Body of pancreas (tissue), 4 donors: Measurements from ENCODE around the gene PRIMA1.

Experiments used
- POLR2A ChIP-seq, 3 donors: fragments of 450-650 bp; IDR thresholded peaks; one replicate each; pipeline ENCODE4 v1.6.1; 2016; ENCODE audit warnings: antibody characterized with exemption in 3 of 3, mild to moderate bottlenecking in 2 of 3
- TF ChIP-seq, protein P1 (sequence below), 7 experiments: fragments of 450-650 bp in 4 of 7; fragments of 200-600 bp in 3 of 7; sonication (generic) in 3 of 7; IDR thresholded peaks; one replicate each; pipeline ENCODE4 v1.5.1; 2016 to 2019; ENCODE audit warnings: antibody characterized with exemption in 7 of 7

DNA sequence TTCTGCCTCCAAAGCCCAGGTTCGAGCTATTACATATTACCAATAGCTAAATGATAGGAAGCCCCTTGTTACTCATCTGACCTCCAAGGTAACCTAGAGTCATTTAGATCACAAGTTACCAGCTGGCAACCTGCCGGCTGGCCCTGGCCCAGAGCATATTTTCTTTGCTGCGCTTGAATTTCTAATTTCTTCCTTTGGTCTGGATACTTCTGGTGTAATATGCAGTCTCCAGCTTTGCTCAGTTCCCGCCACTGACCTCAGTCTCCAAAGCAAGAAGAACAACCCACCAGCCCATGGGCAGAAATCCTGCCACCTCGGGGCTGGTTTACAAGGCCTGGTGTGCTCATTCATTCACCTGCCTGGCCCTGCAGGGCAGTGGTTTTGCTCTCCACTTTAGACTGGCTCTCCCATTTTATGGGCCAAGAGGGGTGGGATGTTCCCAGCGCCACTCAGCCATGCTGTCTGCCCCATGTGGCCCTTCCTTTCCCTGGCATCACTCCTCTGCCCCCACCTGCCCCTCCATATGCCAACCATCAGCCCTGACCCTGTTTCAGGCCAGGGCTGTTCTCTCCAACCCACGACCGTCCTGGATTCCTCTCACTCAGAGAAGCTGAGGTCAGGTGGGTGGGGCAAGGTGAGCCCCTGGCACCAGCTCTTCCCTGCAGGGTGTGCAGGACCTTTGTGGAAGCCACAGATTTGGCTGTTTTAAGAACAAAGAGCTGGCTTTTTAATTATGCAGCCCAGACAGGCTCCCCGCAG lies 76.0 kb downstream of the PRIMA1 start:
- no peak for TF ChIP-seq POLR2A (IDR thresholded peaks at IDR 0.05)
- TF ChIP-seq, protein P1, sequence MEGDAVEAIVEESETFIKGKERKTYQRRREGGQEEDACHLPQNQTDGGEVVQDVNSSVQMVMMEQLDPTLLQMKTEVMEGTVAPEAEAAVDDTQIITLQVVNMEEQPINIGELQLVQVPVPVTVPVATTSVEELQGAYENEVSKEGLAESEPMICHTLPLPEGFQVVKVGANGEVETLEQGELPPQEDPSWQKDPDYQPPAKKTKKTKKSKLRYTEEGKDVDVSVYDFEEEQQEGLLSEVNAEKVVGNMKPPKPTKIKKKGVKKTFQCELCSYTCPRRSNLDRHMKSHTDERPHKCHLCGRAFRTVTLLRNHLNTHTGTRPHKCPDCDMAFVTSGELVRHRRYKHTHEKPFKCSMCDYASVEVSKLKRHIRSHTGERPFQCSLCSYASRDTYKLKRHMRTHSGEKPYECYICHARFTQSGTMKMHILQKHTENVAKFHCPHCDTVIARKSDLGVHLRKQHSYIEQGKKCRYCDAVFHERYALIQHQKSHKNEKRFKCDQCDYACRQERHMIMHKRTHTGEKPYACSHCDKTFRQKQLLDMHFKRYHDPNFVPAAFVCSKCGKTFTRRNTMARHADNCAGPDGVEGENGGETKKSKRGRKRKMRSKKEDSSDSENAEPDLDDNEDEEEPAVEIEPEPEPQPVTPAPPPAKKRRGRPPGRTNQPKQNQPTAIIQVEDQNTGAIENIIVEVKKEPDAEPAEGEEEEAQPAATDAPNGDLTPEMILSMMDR (IDR thresholded peaks at IDR 0.05), result no peak
